NCI-H1092 (cell line): ENCODE measurements around the gene C9orf78.

Source experiments
- DNase-seq: peaks from one replicate; lab custom pipeline; 2025; lab: John Stamatoyannopoulos, UW

C9orf78 gene, protein sequence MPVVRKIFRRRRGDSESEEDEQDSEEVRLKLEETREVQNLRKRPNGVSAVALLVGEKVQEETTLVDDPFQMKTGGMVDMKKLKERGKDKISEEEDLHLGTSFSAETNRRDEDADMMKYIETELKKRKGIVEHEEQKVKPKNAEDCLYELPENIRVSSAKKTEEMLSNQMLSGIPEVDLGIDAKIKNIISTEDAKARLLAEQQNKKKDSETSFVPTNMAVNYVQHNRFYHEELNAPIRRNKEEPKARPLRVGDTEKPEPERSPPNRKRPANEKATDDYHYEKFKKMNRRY

DNA sequence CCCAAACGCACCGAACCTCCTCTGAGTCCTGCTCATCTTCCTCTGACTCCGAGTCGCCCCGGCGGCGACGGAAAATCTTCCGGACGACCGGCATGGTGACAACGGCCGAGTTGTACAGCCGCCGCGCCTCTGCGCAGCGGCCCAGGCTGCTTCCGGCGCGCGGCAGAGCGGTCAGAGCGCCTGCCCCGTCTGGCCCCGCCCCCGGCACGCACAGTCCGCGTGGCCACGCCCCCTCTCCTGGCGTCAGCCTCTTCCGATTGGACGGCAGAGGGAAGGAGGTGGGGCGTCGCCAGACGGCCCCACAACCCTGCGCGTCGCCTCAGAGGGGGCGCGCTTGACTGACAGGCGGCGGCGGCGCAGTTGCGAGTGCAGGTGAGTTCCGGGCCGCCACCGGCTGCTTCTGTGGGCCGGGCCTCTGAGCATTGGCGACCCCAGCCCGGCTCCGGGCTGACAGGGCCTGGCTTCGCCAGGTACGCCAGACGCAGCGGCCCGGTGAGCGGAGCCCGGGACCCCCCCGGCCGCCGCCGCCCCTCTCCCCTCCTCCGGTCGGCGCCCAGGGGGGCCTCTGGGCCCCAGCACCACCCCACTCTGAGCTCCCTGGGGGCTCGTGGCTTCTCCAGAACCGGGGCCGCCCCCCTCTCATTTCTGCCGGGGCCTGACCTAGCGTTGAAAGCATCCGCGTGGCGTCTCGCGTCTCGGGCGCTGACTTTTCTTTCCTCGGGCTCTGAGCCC is at the start of gene C9orf78, which contains the start of gene USP20:
Gene C9orf78, minus strand, starts transcription at position 148 of the 732 bp plus-strand sequence. Its CDS starts 54 bp downstream, at position 94.
Gene USP20, plus strand, starts transcription at position 331 of the 732 bp plus-strand sequence. CDS start 17,098 bp downstream, outside the sequence.
- DNase-seq: peak; percentile 97

DNA sequence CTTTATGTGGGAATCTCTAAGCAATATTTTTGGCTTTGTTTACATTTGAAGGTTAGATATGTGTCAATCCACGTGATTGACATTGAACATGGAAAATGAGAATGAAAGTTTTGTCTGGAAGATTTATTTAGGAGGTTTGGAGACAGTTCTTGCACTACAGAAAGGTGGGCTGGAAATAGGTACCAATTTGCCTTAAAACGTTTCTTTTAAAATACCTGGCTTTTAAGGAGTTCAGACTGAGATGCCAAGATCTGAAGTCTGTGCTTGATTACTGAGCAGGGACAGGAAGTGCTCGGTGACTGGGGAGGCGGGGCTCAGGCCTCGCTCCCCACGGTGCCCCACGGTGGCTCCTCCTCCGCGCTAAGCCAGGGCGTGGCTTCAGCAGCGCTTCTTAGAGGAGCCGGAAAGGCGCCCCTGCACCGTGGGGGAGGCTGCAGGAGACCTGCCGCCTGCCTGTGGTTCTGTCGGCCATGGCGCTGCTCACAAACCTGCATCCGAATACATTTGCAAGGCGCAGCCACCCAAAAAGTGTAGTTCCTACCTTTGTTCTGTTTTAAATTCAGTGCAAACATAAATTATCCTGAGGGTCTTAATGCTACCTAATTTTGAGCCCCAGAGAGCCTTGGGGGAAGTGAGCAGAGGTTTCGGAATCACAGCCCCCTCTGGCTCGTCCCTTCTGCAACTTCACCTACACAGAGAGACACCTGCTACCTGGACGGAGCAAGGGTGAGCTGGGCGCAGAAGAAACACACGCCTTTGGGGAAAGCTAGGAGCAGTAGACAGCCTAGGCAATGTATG is 49.3 kb upstream of the C9orf78 start:
- peak; percentile 75 for DNase-seq

DNA sequence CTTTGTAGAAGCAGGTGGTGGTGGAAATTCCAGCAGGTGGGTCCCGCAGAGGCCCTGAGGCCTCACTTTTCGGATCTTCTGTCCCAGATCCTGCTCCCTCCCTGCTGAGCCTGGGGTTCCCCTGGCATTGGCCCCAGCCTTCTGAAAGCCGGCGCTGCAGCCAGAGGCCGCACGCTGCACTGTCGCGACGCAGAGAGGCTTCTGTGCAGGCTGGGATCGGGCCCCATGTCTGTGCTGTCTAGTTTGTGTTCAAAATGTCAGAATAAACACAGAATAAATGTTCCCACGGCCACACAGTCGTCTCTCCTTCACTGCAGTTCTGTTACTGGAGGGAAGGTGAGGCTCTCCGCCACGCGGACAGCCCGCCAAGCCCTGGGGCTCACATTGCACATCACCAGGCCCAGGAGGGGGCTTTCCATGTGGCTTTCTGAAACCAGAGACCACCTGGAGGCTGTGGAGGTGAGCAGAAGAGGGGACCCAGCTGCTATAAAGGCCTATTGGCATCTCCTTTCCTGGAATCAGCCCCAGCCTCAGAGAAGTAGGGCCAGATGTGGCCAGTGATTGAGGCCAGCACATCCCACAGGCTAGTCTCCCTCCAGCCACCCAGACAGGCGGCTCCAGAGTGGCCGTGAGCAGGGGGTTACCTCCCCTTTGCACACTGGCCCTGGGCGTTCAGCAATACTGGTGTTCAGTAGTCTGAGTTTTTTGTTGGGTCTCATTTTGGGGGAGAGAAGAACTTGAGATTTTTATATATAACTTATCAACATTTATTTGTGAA is 46.7 kb upstream of the C9orf78 start:
- no peak for DNase-seq

DNA sequence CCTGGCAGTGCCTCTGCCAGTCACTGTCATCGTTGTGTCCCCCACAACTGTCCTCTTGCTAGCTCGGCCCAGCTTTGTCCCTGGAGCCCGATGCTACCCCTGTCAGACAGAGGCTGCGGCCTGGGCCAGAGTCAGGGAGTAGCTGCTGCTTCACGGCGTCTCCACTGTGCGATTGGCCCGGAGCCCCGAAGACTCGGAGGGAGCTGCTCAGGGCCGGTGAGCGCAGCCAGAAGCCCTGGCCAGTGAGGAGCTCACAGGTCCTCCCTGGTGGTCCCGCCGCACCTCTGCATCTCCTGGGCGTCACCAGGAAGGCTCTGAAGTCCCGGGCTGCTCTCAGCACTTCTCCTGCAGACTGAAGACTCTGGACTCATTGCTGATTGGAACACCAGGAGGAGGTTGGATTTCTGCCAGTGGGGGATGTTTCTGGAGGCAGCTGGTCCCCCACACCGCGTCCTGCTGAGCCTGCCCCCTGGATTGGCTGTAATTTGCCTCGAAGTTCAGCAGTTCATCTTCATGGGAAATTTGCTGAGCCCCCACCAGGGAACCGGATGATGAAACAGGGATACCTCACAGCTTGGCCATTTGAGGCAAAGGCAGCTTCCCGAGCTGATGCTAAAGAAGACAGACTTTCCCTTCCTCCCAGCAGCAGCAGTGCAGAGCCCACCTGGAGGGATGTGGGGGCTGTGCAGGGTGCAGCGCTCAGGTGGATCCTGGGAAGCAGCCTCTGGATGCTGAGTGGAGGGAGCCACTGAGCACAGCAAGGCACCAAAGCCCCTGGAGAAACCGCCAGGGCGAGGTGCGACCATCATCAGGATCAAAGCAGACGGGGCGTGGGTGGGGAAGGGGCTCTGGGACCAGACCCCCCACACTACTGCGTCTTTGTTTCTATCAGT is 45.8 kb upstream of the C9orf78 start:
- no peak for DNase-seq

DNA sequence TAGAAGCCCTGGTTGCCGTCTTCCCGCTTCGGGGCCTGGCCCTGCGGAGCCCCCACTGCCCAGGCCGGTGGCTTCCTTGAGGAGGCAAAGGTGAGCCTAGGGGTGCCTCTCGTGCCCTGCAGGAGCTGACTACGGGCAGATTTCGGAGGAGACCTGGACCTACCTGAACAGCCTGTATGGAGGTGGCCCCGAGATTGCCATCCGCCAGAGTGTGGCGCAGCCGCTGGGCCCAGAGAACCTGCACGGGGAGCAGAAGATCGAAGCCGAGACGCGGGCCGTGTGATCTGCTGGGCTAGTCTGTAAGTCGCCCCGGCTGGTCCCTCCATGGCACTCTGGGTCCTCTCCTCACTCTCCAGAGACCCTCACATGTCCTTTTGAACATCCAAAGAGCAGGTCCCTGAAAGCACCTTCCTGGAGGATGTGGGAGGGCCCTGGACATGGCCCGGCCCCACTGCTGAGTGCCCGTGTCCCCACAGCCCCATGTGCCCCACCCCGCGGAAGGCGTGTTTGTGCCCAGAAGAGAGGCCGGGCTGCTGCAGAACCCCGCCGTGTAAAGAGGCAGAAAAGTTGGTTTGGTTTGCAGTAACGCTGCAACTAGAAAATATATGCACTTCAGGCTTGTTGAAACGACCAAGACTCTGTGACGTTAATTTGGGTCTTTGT is 45.0 kb upstream of the C9orf78 start:
- no peak for DNase-seq

DNA sequence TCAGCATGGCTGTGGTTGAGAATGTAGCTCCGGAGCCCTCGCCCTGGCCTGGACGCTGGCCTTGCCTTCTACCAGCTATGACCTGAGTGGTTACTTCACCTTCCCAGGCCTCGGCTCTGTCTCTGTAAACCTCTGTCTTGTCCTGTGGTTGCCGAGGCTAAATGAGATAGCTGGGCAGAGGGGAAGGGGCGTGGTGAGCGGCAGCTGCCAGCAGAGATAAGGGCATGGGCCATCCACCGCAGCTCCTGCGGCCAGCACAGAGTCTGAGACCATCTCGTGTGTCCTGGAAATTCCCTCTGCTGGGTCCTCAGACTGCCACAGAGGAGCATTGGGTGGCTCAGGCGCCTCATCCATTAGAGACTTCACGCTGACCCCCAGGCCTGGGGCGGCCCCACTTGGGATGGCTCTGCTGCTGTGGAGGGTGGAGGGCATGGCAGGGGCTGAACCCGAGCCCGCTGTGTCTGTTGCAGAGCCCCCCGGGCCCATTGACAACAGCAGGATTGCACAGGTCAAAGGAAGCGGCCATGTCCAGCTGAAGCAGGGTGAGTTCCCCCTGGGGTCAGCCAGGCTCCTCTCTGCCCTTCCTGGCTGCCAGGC is 44.1 kb upstream of the C9orf78 start:
- no peak for DNase-seq

DNA sequence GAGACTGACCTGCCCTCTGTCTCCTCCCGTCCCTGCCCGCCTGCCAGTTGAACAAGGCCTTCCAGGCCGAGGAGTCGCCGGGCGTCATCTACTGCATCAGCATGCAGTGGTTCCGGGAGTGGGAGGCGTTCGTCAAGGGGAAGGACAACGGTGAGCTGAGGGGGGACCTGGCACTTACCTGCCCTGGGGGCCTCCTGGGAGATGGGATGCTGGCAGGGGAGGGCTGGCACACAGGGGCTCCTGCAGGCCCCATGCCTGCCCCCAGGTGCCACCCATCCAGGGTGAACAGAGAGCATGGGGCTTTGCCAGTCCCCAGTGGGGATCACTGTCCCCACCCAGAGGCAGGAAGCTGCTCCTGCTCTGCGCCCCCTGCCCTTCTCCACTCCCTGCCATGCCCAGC is 43.2 kb upstream of the C9orf78 start:
- DNase-seq: no peak

DNA sequence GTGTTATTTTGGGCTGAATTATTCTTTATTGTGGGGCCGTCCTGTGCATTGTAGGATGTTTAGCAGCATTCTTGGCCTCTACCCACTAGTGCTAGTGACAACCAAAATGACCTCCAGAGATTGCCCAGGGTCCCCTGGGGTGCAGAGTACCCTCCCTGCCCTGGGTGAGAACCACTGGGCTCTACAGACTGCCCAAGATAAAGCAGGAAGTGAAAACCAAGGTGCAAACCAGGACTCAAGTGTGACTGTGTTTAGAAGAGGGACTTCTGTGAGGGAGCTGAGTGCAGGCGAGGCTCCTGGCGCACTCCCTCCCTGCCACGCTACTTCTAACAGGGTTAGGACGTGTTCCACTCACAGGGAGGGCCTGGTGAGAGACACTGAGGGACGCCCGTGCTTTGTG is 41.7 kb upstream of the C9orf78 start:
- DNase-seq: no peak

DNA sequence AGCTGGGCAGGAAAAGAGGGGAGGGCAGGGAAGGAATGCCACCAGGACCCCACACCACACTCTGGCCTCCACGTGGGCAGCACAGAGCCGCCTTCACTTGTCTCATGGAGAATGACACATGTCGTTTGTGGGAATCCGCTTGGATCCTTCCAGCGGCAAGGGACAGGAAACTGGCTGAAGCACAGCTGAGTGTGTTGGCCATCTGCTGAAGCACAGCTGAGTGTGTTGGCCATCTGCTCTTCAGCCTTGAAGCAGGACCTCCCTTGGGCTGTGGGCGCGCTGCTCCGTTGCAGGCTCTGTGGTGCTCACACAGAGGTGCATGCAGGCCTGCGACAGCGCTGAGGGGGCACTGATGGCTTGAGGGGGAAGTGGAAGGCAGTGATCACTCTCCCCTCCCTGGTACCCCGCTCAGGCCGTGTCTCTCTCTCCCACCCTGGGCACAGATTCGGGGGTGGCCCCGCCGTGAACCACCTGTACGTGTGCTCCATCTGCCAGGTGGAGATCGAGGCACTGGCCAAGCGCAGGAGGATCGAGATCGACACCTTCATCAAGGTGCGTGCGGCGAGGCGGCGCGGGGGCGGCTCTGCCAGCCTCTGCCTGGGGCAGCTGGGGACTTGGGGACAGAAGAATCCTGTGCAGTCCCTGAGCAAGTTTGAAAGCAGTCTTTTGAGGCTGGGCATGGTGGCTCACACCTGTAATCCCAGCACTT is 40.8 kb upstream of the C9orf78 start:
- no peak for DNase-seq

DNA sequence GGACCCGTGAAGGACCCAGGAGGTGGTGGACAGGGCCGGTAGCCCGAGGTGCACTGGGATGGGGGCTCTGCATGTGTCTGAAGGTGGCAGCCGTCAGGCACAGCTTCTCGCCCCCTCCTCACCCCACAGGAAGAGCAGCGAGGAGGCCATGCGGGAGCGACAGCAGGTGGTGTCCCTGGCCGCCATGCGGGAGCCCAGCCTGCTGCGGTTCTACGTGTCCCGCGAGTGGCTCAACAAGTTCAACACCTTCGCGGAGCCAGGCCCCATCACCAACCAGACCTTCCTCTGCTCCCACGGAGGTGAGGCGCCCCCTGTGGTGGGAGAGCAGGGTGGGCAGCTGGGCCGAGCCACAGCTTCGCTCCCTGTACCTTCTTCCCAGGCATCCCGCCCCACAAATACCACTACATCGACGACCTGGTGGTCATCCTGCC is 40.1 kb upstream of the C9orf78 start:
- no peak for DNase-seq

DNA sequence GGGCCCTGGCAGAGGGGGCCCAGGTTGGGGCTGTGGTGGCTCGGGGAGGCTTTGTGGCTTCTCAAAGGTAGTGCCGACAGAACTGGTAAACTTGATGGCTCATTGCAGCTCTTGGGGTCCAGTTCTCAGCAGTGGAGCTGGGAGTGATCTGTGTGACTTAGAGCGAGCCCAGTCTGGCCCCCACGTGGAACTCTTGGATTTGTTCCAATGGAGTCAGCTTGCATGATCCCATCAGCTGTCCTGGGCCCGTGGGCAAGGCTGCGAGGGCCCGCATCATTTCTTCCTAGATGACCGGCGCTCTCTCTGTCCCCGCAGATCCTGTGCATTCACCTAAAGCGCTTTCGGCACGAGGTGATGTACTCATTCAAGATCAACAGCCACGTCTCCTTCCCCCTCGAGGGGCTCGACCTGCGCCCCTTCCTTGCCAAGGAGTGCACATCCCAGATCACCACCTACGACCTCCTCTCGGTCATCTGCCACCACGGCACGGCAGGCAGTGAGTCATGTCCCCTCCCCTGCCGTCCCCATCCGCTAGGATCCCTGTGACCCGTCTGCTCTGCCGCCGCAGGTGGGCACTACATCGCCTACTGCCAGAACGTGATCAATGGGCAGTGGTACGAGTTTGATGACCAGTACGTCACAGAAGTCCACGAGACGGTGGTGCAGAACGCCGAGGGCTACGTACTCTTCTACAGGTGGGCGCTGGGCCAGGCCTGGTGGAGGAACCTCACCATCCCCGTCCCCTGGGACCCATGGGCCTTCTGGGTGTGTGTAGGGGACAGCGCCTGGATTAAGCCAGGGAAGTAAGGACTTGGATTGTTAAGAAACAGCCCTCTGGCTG is 39.4 kb upstream of the C9orf78 start:
- DNase-seq: no peak

DNA sequence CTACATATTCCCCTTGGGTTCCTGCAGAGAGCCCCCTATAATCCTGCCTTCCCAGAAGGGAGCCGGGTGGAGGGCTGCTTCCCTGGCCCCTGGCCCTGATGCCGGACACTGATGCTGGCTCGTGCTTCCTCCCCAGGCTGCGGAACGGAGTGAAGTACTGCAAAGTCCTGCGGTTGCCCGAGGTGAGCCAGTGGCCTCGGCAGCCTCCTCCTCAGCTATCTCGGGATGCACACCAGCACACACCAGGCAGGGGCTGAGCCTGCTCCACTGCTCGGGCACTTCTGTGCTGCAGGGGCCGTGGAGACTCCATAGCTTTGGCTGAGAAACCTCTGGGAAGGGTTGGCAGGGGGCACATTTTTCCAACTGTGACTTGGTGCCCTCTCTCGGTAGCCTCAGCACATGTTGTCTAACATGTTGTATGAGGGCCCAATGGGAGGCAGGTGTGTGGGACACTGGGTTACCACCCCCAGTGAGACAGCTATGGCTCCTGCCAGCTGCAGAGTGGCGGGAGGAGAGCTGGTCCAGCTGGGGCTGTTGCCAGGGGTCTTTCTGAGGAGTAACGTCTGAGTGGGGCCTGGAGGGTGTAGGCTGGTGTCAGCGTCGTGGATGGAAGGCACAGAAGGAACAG is 38.6 kb upstream of the C9orf78 start:
- DNase-seq: no peak

DNA sequence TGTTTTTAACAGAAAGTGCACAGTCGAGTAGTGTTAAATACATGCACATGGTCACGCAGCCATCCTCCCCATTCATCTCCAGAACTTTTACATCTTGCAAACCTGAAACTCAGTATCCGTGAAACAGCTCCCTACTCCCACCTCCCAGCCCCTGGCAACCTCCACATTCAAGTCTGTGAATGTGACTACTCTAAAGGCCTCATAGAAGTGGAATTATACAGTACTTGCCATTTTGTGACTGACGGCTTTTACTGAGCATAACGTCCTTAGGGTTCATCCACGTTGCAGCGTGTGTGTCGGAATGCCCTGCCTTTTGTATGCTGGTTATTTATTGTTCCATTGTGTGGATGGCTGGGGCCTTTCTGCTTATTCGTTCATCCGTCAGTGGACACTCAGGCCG is 36.0 kb upstream of the C9orf78 start:
- no peak for DNase-seq

DNA sequence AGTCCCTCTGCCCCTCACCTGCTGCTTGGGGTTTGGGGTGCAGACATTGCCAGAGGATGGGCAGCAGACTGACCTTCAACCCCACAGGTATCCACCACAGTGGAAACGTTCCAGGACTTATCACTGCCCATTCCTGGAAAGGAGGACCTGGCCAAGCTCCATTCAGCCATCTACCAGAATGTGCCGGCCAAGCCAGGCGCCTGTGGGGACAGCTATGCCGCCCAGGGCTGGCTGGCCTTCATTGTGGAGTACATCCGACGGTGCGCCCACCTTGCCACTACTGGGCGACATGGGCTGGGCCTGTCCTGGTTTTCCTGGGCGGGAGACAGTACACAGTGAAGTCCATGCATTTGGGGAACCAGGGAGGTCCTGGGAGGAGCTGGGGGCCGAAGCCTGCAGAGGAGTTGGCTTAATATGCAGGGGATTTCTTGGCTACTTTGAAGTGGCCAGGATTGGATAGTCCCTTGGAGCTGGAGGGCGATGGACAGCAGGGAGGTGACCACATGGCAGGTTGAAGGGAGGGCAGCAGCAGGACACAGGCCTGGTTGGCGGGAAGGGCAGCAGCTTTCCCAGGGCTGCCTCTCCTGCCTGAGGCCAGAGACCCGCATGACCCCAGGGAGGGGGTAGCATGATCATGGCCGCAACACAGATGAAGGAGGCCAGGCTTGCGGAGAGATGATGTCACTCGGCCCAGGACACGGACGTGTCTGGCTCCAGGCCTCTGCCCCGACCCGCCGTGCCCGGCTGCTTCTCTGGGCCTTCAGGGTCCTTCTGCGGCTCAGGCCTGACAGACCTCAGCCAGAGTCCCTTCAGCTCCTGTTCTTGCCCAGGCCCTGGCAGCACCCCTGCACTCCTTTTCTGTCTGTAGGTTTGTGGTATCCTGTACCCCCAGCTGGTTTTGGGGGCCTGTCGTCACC is 34.8 kb upstream of the C9orf78 start:
- DNase-seq: no peak

DNA sequence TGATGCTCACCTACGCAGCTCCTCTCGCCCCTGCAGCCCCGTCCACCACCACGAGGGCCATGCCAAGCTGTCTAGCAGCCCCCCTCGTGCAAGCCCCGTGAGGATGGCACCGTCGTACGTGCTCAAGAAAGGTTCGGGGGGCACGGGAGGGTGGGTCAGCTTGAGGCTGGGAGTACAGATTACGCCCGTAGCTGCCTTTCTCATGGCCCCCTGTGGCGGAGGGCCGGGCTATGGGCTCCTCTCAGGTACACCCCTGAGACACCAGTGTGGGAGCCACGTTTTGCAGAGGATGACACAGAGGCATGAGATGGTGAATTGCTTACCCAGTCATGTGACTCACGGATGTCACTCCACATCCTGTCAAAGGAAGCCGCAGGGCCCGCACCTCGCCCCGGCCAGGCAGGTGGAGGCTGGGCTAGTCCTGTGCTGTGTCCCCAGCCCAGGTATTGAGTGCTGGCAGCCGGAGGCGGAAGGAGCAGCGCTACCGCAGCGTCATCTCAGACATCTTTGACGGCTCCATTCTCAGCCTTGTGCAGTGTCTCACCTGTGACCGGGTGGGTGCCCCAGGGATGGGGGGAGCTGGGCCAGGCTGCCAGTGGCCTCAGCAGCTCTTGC is 33.9 kb upstream of the C9orf78 start:
- DNase-seq: no peak
